ENCODE results near the gene NOL4L.

The NOL4L gene

GRCh38 chr20:32487381-32487780 is 97.8 kb downstream of the NOL4L start:
- no peak for DNase-seq (ENCODE audit: low read depth in 4 of 4, low spot score in 1 of 4)

GRCh38 chr20:32485770-32486478 is 99.2 kb downstream of the NOL4L start:
- DNase-seq (ENCODE audit: low read depth in 4 of 4, low spot score in 1 of 4), result no peak

GRCh38 chr20:32484958-32485769 is 100.0 kb downstream of the NOL4L start:
- DNase-seq (ENCODE audit: low read depth in 4 of 4, low spot score in 1 of 4), result peak in 3 of 4 experiments; percentile 47 to 74 (median 64)

GRCh38 chr20:32484225-32484957 is 100.7 kb downstream of the NOL4L start:
- peak in 2 of 4 experiments; percentile 11 to 20 for DNase-seq (ENCODE audit: low read depth in 4 of 4, low spot score in 1 of 4)

GRCh38 chr20:32483351-32484224 is 101.5 kb downstream of the NOL4L start:
- DNase-seq (ENCODE audit: low read depth in 4 of 4, low spot score in 1 of 4), result peak in 3 of 4 experiments; percentile 38 to 47 (median 40)

GRCh38 chr20:32482442-32483261 is 102.5 kb downstream of the NOL4L start:
- DNase-seq (ENCODE audit: low read depth in 4 of 4, low spot score in 1 of 4), result peak in 1 of 4 experiments; percentile 21

- no peak for DNase-seq (ENCODE audit: low read depth in 4 of 4, low spot score in 1 of 4)
These were observed 103.0 kb downstream of the NOL4L start for GRCh38 chr20:32482143-32482441.

GRCh38 chr20:32481311-32482142 is 103.6 kb downstream of the NOL4L start:
- no peak for DNase-seq (ENCODE audit: low read depth in 4 of 4, low spot score in 1 of 4)

GRCh38 chr20:32480371-32481241 is 104.5 kb downstream of the NOL4L start:
- DNase-seq (ENCODE audit: low read depth in 4 of 4, low spot score in 1 of 4), result no peak

- no peak for DNase-seq (ENCODE audit: low read depth in 4 of 4, low spot score in 1 of 4)
These were observed 105.4 kb downstream of the NOL4L start for GRCh38 chr20:32479697-32480171.

GRCh38 chr20:32479012-32479411 is 106.1 kb downstream of the NOL4L start:
- no peak for DNase-seq (ENCODE audit: low read depth in 4 of 4, low spot score in 1 of 4)

GRCh38 chr20:32478576-32478975 is 106.6 kb downstream of the NOL4L start:
- no peak for DNase-seq (ENCODE audit: low read depth in 4 of 4, low spot score in 1 of 4)

- no peak for DNase-seq (ENCODE audit: low read depth in 4 of 4, low spot score in 1 of 4)
These were observed 107.3 kb downstream of the NOL4L start for GRCh38 chr20:32477594-32478512.

GRCh38 chr20:32476684-32477593 is 108.2 kb downstream of the NOL4L start:
- no peak for DNase-seq (ENCODE audit: low read depth in 4 of 4, low spot score in 1 of 4)

- DNase-seq (ENCODE audit: low read depth in 4 of 4, low spot score in 1 of 4), result no peak
These were observed 109.9 kb downstream of the NOL4L start for GRCh38 chr20:32474967-32475811.
